ENCODE data around the gene ALOX5. TPM values are rescaled to one million over a fixed set of nuclear protein-coding genes. Genes with fewer than 3 reads are reported as not detected.

Gene ALOX5
- total RNA-seq, 1 donor from 2014 or later = 1.6 TPM

DNA sequence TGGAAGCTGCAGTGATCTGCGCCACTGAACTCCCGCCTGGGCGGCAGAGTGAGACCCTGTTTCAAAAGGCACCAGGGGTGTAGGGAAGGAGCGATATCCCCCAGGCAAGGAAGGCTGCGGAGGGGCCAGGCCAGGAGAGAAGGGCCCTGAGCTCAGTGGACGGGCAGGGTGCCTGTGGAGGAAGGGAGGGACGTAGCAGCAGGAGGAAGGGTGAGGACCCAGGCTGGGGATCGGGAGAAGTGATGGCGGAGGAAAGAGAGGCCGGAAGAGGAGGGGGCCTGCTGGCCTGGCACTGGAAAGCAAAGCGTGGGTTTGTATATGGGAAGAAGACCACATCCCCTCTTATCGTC is 45.6 kb downstream of the ALOX5 start:
- Histone ChIP-seq H2AFZ (replicated peaks) (peak overlapping the region; percentile 81), H3K4me3 (peak overlapping the region; percentile 43), H3K27ac (no peak overlapping the region), H3K9me3 (ENCODE audit: low read depth) (no peaks in the 10 kb centered on the region), H3K27me3 (peaks cover 8% of the 10 kb centered on the region), H3K4me2 (peak overlapping the region; percentile 76), H3K9ac (no peak overlapping the region), H3K4me1 (peaks cover 9% of the 10 kb centered on the region), H4K20me1 (ENCODE audit: low read depth) (no peaks in the 10 kb centered on the region), H3F3A (ENCODE audit: low read depth) (peaks cover 3% of the 10 kb centered on the region), H3K79me2 (ENCODE audit: low read depth) (no peaks in the 10 kb centered on the region), H3K36me3 (no peaks in the 10 kb centered on the region)
- Mint-ChIP-seq H3K36me3 (no peaks in the 10 kb centered on the region), H3K27me3 (ENCODE audit: insufficient read depth, low read depth) (peaks cover 9% of the 10 kb centered on the region), H3K4me1 (peaks cover 8% of the 10 kb centered on the region), H3K27ac (peak overlapping the region; percentile 18), H3K4me3 (peak overlapping the region; percentile 92), H3K9me3 (no peaks in the 10 kb centered on the region)
- TF ChIP-seq EZH2phosphoT487 (IDR thresholded peaks at IDR 0.05) (no peak), EZH2 (IDR thresholded peaks at IDR 0.05) (no peak), CTCF (IDR thresholded peaks at IDR 0.05) (no peak)
- no peak for DNase-seq (ENCODE audit: low spot score)

DNA sequence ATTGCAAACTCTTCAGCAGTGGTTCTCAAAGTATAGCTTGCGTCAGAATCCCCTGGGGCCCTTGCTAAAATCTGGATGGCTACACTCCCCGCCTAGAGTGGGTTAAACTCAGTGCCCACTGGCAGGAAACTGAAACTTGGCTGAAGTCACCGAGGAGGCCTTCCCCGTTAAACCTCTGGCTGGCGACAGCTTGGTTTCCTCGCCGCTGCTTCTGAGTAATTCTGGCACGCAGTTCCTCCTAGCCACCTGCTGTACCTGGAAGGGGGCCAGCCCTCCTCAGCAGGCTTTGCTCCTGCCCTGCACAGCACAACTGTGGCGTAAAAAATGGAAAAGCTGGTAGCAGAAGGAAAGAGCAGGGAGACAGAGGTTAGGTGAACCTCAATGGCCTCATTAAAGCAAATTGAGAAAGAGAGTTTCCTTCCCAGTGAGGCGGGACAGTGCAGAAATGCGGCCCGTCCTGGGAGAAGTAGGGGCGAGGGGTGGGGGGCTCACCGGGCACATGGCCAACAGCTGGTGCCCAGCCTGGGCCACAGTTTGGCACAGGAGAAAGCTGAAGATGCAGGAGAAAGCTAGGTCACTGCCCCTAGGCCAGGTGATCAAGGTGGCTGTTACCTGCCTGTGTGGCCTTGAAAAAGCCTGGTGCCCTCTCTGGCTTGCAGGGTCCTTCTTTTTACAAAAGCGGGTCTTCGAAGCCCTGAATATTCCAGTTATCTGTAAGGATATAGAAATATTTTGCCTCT is 46.6 kb downstream of the ALOX5 start:
- H3K36me3 ChIP-seq = no peaks in the 10 kb centered on the region
- no peaks in the 10 kb centered on the region for H3K79me2 ChIP-seq (ENCODE audit: low read depth)
- no peak for TF ChIP-seq CTCF (IDR thresholded peaks at IDR 0.05)
- TF ChIP-seq EZH2phosphoT487 (IDR thresholded peaks at IDR 0.05) = no peak
- H3K27me3 ChIP-seq = peaks cover 8% of the 10 kb centered on the region
- H3F3A ChIP-seq (ENCODE audit: low read depth) = peaks cover 3% of the 10 kb centered on the region
- H3K4me3 ChIP-seq = no peak overlapping the region
- no peak overlapping the region for H3K4me2 ChIP-seq
- no peak overlapping the region for H3K9ac ChIP-seq
- Mint-ChIP-seq H3K4me1 (peaks cover 8% of the 10 kb centered on the region), H3K4me3 (no peak overlapping the region), H3K27ac (no peak overlapping the region), H3K27me3 (ENCODE audit: insufficient read depth, low read depth) (peaks cover 9% of the 10 kb centered on the region), H3K36me3 (no peaks in the 10 kb centered on the region), H3K9me3 (no peaks in the 10 kb centered on the region)
- peaks cover 9% of the 10 kb centered on the region for H3K4me1 ChIP-seq
- H3K9me3 ChIP-seq (ENCODE audit: low read depth) = no peaks in the 10 kb centered on the region
- no peak overlapping the region for H2AFZ ChIP-seq (replicated peaks)
- no peak overlapping the region for H3K27ac ChIP-seq
- DNase-seq (ENCODE audit: low spot score) = no peak
- H4K20me1 ChIP-seq (ENCODE audit: low read depth) = no peaks in the 10 kb centered on the region

DNA sequence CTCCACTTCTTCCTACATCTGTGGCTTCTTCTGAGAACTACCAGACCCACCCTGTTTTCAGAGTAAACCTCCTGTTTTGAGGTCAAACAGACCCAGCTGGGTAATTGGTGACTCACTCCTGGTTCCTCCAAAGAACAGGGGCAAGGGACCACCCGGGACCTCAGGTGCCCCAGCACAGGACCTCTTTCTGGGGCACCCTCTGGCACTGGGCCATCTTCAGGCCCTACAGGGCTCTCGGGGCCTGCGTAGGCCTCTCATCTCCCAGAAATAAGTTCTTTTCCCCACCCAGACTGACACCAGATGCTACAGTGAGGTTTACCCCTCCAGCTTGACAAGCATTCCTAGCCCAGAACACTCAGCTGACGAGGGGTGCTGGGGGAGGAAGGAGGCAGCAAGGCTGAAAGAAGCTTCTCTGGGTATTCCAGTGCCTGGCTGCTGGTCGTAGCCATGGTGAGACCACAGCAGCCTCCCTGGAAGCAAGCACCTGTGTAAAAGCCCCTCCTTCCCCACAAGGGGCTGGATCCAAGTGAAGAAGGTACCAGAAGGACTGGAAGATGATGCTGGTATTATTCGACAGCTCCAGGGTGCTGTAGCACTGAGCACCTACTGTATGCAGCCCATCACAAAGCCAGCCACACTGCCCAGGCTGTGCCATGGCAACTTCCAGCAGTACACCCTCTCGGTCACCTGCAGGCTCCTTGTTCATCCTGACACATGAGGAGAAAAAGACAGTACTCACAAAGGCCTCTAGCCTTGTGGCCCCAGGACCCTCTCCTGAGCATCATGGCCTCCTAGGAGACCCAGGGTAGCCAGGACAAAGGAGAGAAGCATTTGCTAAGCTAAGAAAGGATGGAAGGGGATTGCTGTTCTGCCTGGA is 47.4 kb downstream of the ALOX5 start:
- Mint-ChIP-seq H3K36me3 (no peaks in the 10 kb centered on the region), H3K27me3 (ENCODE audit: insufficient read depth, low read depth) (peaks cover 10% of the 10 kb centered on the region), H3K4me3 (no peak overlapping the region), H3K9me3 (no peaks in the 10 kb centered on the region), H3K27ac (no peak overlapping the region), H3K4me1 (peaks cover 14% of the 10 kb centered on the region)
- peaks cover 8% of the 10 kb centered on the region for H3K27me3 ChIP-seq
- H3K79me2 ChIP-seq (ENCODE audit: low read depth) = no peaks in the 10 kb centered on the region
- H3K4me1 ChIP-seq = peaks cover 9% of the 10 kb centered on the region
- H3K27ac ChIP-seq = no peak overlapping the region
- H3K4me3 ChIP-seq = no peak overlapping the region
- peak; percentile 0 for DNase-seq (ENCODE audit: low spot score)
- H4K20me1 ChIP-seq (ENCODE audit: low read depth) = no peaks in the 10 kb centered on the region
- H3K9ac ChIP-seq = no peak overlapping the region
- no peaks in the 10 kb centered on the region for H3K36me3 ChIP-seq
- TF ChIP-seq EZH2 (IDR thresholded peaks at IDR 0.05) (no peak), CTCF (IDR thresholded peaks at IDR 0.05) (no peak), EZH2phosphoT487 (IDR thresholded peaks at IDR 0.05) (no peak)
- no peak overlapping the region for H2AFZ ChIP-seq (replicated peaks)
- H3F3A ChIP-seq (ENCODE audit: low read depth) = peaks cover 3% of the 10 kb centered on the region
- H3K9me3 ChIP-seq (ENCODE audit: low read depth) = no peaks in the 10 kb centered on the region
- no peak overlapping the region for H3K4me2 ChIP-seq
